Panc1 (cell line): ENCODE data around the gene MTERF4. TPM values are rescaled to one million over a fixed set of nuclear protein-coding genes. Genes with fewer than 3 reads are reported as not detected.

Source experiments
- ATAC-seq: fragments of 200-7000 bp; cut with Tn5 transposase; 2 replicates; pipeline ENCODE4 v1.9.1; 2020; ENCODE audit warnings: mild to moderate bottlenecking, moderate library complexity
- BruUV-seq: library from RNA; stranded (reverse); fragments of 400-500 nt; replicated peaks from 2 replicates; lab custom pipeline; 2021; lab: Mats Ljungman, UMichigan
- CTCF ChIA-PET: fragments of 300-600 bp; sonication (Branson Sonifier 250); formaldehyde crosslinking; loops from one replicate; lab custom pipeline; 2022; ENCODE audit warnings: antibody characterized with exemption; lab: Charles Lee
- POLR2A ChIA-PET: fragments of 300-600 bp; sonication (Branson Sonifier 250); formaldehyde crosslinking; loops from one replicate; lab custom pipeline; 2022; ENCODE audit warnings: antibody characterized with exemption; lab: Charles Lee
- DNase-seq: peaks from one replicate; pipeline ENCODE4 v3.0.0-alpha.2; 2010; ENCODE audit warnings: low read depth, low spot score
- H3K27ac ChIP-seq: 2 replicates; pipeline ENCODE4 v1.5.1; 2011; ENCODE audit warnings: mild to moderate bottlenecking, low read length, inconsistent platforms
- H3K27me3 ChIP-seq: fragments of 200-500 bp; sonication (Bioruptor generic); 2 replicates; pipeline ENCODE4 v1.6.0; 2014; ENCODE audit warnings: low read length, inconsistent platforms; ENCODE audit not compliant: control insufficient read depth, insufficient read depth
- H3K36me3 ChIP-seq: fragments of 200-500 bp; sonication (Bioruptor generic); 2 replicates; pipeline ENCODE4 v1.5.1; 2014; ENCODE audit warnings: inconsistent platforms, mild to moderate bottlenecking, low read length, moderate library complexity; ENCODE audit not compliant: control insufficient read depth, insufficient read depth
- H3K4me1 ChIP-seq: 2 replicates; pipeline ENCODE4 v1.5.1; 2011; ENCODE audit warnings: inconsistent platforms, mild to moderate bottlenecking, low read length, moderate library complexity; ENCODE audit not compliant: control insufficient read depth, insufficient read depth
- H3K4me3 ChIP-seq, 2 experiments: 2 replicates each; pipeline ENCODE4 v1.5.1; 2011 to 2012; ENCODE audit warnings: low read depth in 2 of 2, low read length in 2 of 2, mild to moderate bottlenecking in 2 of 2, inconsistent platforms in 1 of 2, moderate library complexity in 1 of 2
- H3K9me3 ChIP-seq: fragments of 200-500 bp; sonication (Bioruptor generic); 2 replicates; pipeline ENCODE4 v1.5.1; 2014; ENCODE audit warnings: low read depth, mild to moderate bottlenecking, inconsistent platforms, low read length, moderate library complexity; ENCODE audit not compliant: control insufficient read depth, insufficient read depth
- CTCF ChIP-seq: fragments of 450-650 bp; IDR thresholded peaks from 2 replicates; pipeline ENCODE4 v1.5.1; 2017; ENCODE audit warnings: mild to moderate bottlenecking
- POLR2AphosphoS5 ChIP-seq: IDR thresholded peaks from 2 replicates; pipeline ENCODE4 v1.6.1; 2012; ENCODE audit warnings: mild to moderate bottlenecking, low read depth, low read length, moderate library complexity
- SIN3A ChIP-seq: IDR thresholded peaks from 2 replicates; pipeline ENCODE4 v1.6.1; 2012; ENCODE audit warnings: low read depth, mild to moderate bottlenecking, low read length, moderate library complexity, borderline replicate concordance; ENCODE audit not compliant: insufficient read depth
- TCF7L2 ChIP-seq: IDR thresholded peaks from 2 replicates; pipeline ENCODE4 v1.6.1; 2011; ENCODE audit warnings: mild to moderate bottlenecking, low read depth, low read length, inconsistent platforms
- in situ Hi-C: cut with HindIII; loops from 2 replicates; pipeline ENCODE4 v1.10.0; 2016; ENCODE audit warnings: low sequenced_read_pairs, low pct_unique_long_range_greater_than_20kb
- intact Hi-C: fragments of 100-400 bp; cut with micrococcal nuclease; formaldehyde crosslinking; loops from one replicate; pipeline ENCODE4 v1.10.0; 2022; ENCODE audit not compliant: unreplicated experiment
- total RNA-seq: library from RNA; stranded (reverse); gene quantifications from one replicate; pipeline ENCODE4 v1.2.1, GENCODE V29; 2021; ENCODE audit not compliant: unreplicated experiment
- TF ChIP-seq, protein P1 (sequence below), 2 experiments: IDR thresholded peaks; 2 replicates each; pipeline ENCODE4 v1.6.1; 2011 to 2012; ENCODE audit warnings: low read depth in 2 of 2, control low read depth in 1 of 2, low read length in 1 of 2, mild to moderate bottlenecking in 1 of 2, moderate library complexity in 1 of 2; ENCODE audit not compliant: insufficient read depth in 1 of 2

Gene MTERF4
- total RNA-seq, 1 experiment from 2014 or later: 28.9 TPM

GRCh38 chr2:241112046-241112445 lies 10.0 kb upstream of the MTERF4 start:
- no peak for TF ChIP-seq TCF7L2
- no peak for TF ChIP-seq POLR2AphosphoS5
- TF ChIP-seq, protein P1, sequence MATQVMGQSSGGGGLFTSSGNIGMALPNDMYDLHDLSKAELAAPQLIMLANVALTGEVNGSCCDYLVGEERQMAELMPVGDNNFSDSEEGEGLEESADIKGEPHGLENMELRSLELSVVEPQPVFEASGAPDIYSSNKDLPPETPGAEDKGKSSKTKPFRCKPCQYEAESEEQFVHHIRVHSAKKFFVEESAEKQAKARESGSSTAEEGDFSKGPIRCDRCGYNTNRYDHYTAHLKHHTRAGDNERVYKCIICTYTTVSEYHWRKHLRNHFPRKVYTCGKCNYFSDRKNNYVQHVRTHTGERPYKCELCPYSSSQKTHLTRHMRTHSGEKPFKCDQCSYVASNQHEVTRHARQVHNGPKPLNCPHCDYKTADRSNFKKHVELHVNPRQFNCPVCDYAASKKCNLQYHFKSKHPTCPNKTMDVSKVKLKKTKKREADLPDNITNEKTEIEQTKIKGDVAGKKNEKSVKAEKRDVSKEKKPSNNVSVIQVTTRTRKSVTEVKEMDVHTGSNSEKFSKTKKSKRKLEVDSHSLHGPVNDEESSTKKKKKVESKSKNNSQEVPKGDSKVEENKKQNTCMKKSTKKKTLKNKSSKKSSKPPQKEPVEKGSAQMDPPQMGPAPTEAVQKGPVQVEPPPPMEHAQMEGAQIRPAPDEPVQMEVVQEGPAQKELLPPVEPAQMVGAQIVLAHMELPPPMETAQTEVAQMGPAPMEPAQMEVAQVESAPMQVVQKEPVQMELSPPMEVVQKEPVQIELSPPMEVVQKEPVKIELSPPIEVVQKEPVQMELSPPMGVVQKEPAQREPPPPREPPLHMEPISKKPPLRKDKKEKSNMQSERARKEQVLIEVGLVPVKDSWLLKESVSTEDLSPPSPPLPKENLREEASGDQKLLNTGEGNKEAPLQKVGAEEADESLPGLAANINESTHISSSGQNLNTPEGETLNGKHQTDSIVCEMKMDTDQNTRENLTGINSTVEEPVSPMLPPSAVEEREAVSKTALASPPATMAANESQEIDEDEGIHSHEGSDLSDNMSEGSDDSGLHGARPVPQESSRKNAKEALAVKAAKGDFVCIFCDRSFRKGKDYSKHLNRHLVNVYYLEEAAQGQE (IDR thresholded peaks at IDR 0.05; ENCODE audit: insufficient read depth in 1 of 2, low read depth in 2 of 2, low read length in 1 of 2): no peak
- no peak for TF ChIP-seq SIN3A
- TF ChIP-seq CTCF: no peak

DNA sequence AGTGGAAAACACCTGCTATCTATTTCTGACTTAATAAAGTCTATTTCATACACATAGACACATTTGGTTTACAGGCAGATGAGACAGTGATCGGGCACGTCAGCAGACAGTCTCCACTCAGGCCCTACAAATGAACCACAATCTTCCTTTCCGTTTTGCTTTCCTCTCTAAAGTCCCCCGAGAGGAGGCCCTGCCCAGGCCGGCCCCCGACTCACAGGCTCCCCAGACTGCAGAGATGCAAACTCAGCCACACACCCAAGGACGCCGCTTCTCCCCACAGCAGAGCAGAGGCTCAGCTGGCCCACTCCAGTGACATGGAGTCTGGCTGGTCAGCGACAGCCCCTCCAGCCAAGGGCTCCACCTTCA lies 9.3 kb upstream of the MTERF4 start:
- CTCF ChIA-PET: no interaction called here

More at GRCh38 chr2:241112046-241112445, 10.0 kb upstream of the MTERF4 start:
- DNase-seq: no peak
- in situ Hi-C loops (no loop called here), intact Hi-C loops (no loop called here)
- POLR2A ChIA-PET: no interaction called here
- no peaks in the 10 kb centered on the region for H3K27me3 ChIP-seq
- H3K4me1 ChIP-seq: no peaks in the 10 kb centered on the region
- CTCF ChIA-PET: no interaction called here
- H3K4me3 ChIP-seq: no peak overlapping the region
- H3K27ac ChIP-seq: no peak overlapping the region
- no peaks in the 10 kb centered on the region for H3K36me3 ChIP-seq
- ATAC-seq: no peak
- no peaks in the 10 kb centered on the region for H3K9me3 ChIP-seq
- BruUV-seq: no TSS peak

More for the DNA sequence above, 9.3 kb upstream of the MTERF4 start:
- Histone ChIP-seq H3K4me3 (no peak overlapping the region), H3K9me3 (no peaks in the 10 kb centered on the region), H3K4me1 (no peaks in the 10 kb centered on the region), H3K36me3 (no peaks in the 10 kb centered on the region), H3K27me3 (no peaks in the 10 kb centered on the region), H3K27ac (no peak overlapping the region)
- ATAC-seq: no peak
- in situ Hi-C loops (no loop called here), intact Hi-C loops (no loop called here)
- TF ChIP-seq POLR2AphosphoS5 (no peak), CTCF (no peak), TCF7L2 (no peak), SIN3A (no peak)
- TF ChIP-seq, protein P1 (IDR thresholded peaks at IDR 0.05; ENCODE audit: insufficient read depth in 1 of 2, low read depth in 2 of 2, low read length in 1 of 2): no peak
- POLR2A ChIA-PET: no interaction called here
- DNase-seq: no peak
- BruUV-seq: no TSS peak
